Measurements from ENCODE around the gene KL. TPM values are rescaled to one million over a fixed set of nuclear protein-coding genes. Genes with fewer than 3 reads are reported as not detected.

Gene KL
- total RNA-seq, 1 donor from 2014 or later, result 0.12 TPM

DNA sequence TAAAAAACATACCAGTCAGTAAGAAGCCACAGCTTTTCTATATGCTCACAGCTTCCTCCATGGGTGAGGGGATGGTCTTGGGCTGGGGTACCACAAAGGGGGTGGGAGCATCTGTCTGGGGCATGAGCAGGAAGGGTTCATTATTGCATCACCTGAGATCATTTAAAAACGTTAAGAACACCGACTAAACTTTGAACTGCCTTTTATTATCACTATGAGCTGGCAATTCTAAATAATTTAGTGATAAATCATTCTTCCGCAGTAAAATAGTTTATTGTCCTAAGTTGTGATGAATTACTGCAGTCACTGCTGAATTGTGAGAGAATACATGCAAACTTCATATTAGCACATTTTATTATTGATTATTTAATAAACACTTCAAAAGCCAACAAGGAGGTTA is 71.6 kb downstream of the KL start:
- TF ChIP-seq CTCF (conservative IDR thresholded peaks at IDR 0.05), result no peak
- H3K27ac Mint-ChIP-seq (ENCODE audit: unreplicated experiment), result no peak overlapping the region

DNA sequence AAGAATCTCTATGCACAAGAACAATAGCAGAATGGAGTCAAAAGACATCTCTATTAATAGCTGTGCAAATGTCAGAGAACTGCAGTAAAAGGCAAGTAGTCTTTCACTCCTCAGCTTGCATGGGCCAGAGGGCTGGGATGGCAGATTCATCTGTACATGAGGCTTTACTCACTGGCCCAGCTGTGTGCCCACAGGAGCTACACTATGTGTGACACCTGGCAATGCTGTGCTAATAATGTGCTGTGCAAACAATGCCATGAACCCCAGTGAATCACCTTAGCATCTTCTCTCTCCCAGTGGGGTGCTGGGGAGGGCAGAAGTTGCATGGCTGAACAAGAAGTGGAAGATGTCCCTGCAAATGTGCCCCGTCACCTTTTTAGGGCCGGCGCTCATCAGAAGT is 73.1 kb downstream of the KL start:
- no peak overlapping the region for H3K4me3 Mint-ChIP-seq

More for the DNA sequence above, 71.6 kb downstream of the KL start:
- Mint-ChIP-seq H3K4me3 (no peak overlapping the region), H3K9me3 (no peaks in the 10 kb centered on the region), H3K36me3 (ENCODE audit: low read depth) (no peaks in the 10 kb centered on the region), H3K27me3 (ENCODE audit: low read depth) (no peaks in the 10 kb centered on the region), H3K4me1 (peaks cover 30% of the 10 kb centered on the region)
- no peak for DNase-seq (ENCODE audit: low read depth, low spot score)

DNA sequence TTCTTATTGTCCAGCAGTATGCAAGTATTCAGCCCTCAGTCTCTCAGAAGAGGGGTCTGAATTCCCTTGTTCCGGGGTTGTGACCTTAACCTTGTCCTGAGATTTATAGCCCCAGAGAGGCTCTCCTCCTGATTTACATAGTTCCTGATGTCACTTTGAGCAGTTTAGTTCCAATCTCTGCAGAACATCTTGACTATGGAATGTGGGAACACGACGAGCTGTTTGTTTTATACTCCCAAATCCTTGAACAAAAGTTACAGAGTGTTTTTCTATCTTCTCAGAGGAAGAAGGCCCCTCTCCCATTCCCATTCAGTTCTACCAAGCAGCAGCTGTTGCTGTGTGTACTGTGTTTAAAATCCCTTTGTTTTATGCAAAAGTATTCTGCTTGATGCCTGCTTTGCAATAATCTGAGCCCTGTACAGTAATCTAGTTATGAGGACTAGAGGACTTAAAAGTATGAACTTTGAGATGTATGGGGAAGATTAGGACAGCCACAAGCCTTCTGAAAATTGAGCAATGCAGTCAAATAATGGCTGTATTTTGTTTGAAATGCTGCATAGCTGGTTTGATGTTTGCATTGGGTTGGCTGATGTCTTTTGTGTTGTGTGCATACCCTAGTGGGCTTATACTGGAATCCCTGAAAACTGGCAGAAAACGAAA is 74.7 kb downstream of the KL start:
- TF ChIP-seq CTCF (conservative IDR thresholded peaks at IDR 0.05), result no peak
- Mint-ChIP-seq H3K9me3 (peaks cover 3% of the 10 kb centered on the region), H3K27me3 (ENCODE audit: low read depth) (no peaks in the 10 kb centered on the region), H3K27ac (ENCODE audit: unreplicated experiment) (no peak overlapping the region), H3K36me3 (ENCODE audit: low read depth) (no peaks in the 10 kb centered on the region), H3K4me3 (no peak overlapping the region), H3K4me1 (peaks cover 30% of the 10 kb centered on the region)
- DNase-seq (ENCODE audit: low read depth, low spot score), result no peak

More for the DNA sequence above, 73.1 kb downstream of the KL start:
- no peak for TF ChIP-seq CTCF (conservative IDR thresholded peaks at IDR 0.05)
- Mint-ChIP-seq H3K27me3 (ENCODE audit: low read depth) (no peaks in the 10 kb centered on the region), H3K27ac (ENCODE audit: unreplicated experiment) (no peak overlapping the region), H3K4me1 (peaks cover 30% of the 10 kb centered on the region), H3K9me3 (peaks cover 3% of the 10 kb centered on the region), H3K36me3 (ENCODE audit: low read depth) (no peaks in the 10 kb centered on the region)
- no peak for DNase-seq (ENCODE audit: low read depth, low spot score)

- peaks cover 6% of the 10 kb centered on the region for H3K9me3 Mint-ChIP-seq
- DNase-seq (ENCODE audit: low read depth, low spot score), result no peak
- H3K27ac Mint-ChIP-seq (ENCODE audit: unreplicated experiment), result no peak overlapping the region
- no peak for TF ChIP-seq CTCF (conservative IDR thresholded peaks at IDR 0.05)
- no peaks in the 10 kb centered on the region for H3K36me3 Mint-ChIP-seq (ENCODE audit: low read depth)
- peaks cover 30% of the 10 kb centered on the region for H3K4me1 Mint-ChIP-seq
- no peaks in the 10 kb centered on the region for H3K27me3 Mint-ChIP-seq (ENCODE audit: low read depth)
- H3K4me3 Mint-ChIP-seq, result no peak overlapping the region
These were observed 75.2 kb downstream of the KL start for GRCh38 chr13:33091415-33091774.

DNA sequence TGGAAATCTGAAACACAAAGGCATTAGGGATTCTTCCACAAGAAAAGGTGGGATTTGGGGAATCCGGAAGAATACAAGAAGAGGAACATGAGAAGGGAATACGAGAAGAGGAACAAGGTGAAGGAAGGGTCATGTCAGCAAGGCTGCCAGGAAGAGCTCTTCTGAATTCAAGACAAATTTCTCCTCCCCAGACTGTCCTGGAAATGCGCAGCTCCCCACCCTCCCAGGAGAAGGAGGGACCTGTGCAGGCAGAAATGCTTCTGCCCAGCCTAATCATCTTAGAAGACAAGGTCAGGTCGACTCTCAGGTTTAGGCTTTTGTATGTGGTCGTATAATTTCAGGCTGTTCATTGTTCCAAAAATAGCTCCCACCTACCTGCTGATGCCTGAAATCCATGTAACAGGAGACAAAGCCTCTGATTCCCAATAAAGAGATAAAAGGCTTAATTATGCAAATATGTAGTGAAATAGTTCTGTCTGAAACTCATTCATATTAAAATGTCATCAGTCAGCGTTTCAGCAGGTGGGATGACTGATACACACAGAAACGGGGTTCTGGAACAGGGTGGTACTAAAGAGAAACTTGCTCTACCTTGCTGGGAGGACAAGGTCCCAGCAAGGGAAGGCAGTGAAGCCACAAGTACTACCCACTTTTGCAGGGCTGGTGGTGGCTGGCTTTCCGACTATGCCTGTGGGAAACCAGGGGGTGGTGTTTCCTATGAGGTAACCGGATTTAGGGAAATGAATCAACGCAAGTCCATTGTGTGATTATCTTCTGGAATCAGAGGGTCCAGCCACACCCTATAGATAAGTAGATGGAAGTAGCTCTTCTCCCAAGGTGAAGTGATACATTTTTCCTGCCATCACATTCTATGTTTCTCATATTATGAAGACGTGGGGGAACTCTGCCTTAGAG is 76.1 kb downstream of the KL start:
- TF ChIP-seq CTCF (conservative IDR thresholded peaks at IDR 0.05), result no peak
- peaks cover 26% of the 10 kb centered on the region for H3K4me1 Mint-ChIP-seq
- no peak for DNase-seq (ENCODE audit: low read depth, low spot score)
- no peaks in the 10 kb centered on the region for H3K36me3 Mint-ChIP-seq (ENCODE audit: low read depth)
- no peak overlapping the region for H3K27ac Mint-ChIP-seq (ENCODE audit: unreplicated experiment)
- H3K4me3 Mint-ChIP-seq, result no peak overlapping the region
- H3K9me3 Mint-ChIP-seq, result peaks cover 6% of the 10 kb centered on the region
- no peaks in the 10 kb centered on the region for H3K27me3 Mint-ChIP-seq (ENCODE audit: low read depth)

Measured in neural crest cell (in vitro differentiated cells).